Endothelial cell of umbilical vein (primary cell): ENCODE data around the gene ATAD5.

Source experiments
- CTCF ChIP-seq, 2 donors: IDR thresholded peaks; 1 replicate in 1 of 2; 2 replicates in 1 of 2; pipeline ENCODE4 v1.5.1; 2011; ENCODE audit warnings: low read length in 2 of 2, mild to moderate bottlenecking in 2 of 2, moderate library complexity in 2 of 2, control low read depth in 1 of 2, inconsistent platforms in 1 of 2, low read depth in 1 of 2; ENCODE audit not compliant: insufficient read depth in 1 of 2; ENCODE audit errors: extremely low read depth in 1 of 2
- EZH2 ChIP-seq: IDR thresholded peaks from 2 replicates; pipeline ENCODE4 v1.6.1; 2012; ENCODE audit warnings: borderline replicate concordance, low read depth, mild to moderate bottlenecking, moderate library complexity, low read length, inconsistent platforms; ENCODE audit not compliant: severe bottlenecking

DNA sequence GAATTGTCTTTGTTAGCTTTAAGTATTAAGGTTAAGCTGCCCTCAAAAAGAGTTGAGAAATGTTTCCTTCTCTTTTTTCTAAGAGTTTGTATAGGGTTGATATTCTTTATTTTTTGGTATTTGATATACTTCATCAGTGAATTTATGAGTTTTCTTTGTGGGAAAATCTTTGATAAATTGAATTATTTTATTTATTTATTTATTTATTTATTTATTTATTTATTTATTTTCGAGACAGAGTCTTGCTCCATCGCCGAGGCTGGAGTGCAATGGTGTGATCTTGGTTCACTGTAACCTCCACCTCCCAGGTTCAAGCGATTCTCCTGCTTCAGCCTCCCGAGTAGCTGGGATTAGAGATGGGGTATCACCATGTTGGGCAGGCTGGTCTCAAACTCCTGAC is 54.4 kb downstream of the ATAD5 start:
- TF ChIP-seq CTCF (IDR thresholded peaks at IDR 0.05; ENCODE audit: extremely low read depth in 1 of 2, insufficient read depth in 1 of 2, low read depth in 1 of 2, low read length in 2 of 2) (no peak), EZH2 (no peak)
